Measurements from ENCODE around the gene ELMO1.

The ELMO1 gene

GRCh38 chr7:37430171-37430570, 18.5 kb downstream of the ELMO1 start:
- Histone ChIP-seq H3K9ac (ENCODE audit: low read depth, low read length) (no peak overlapping the region), H3K9me3 (ENCODE audit: control insufficient read depth, insufficient read depth, low read length) (no peaks in the 10 kb centered on the region), H3K27ac (ENCODE audit: low read depth, low read length) (no peak overlapping the region), H3K4me1 (ENCODE audit: control insufficient read depth, insufficient read depth, low read length) (no peaks in the 10 kb centered on the region), H3K4me3 (ENCODE audit: low read depth, low read length) (no peak overlapping the region), H3K27me3 (ENCODE audit: control insufficient read depth, insufficient read depth, low read length) (no peaks in the 10 kb centered on the region), H3K36me3 (ENCODE audit: control insufficient read depth, insufficient read depth, low read length) (no peaks in the 10 kb centered on the region)

GRCh38 chr7:37429435-37429791, 19.3 kb downstream of the ELMO1 start:
- no peaks in the 10 kb centered on the region for H3K36me3 ChIP-seq (ENCODE audit: control insufficient read depth, insufficient read depth, low read length)
- no peak overlapping the region for H3K4me3 ChIP-seq (ENCODE audit: low read depth, low read length)
- H3K27ac ChIP-seq (ENCODE audit: low read depth, low read length), result no peak overlapping the region
- no peaks in the 10 kb centered on the region for H3K9me3 ChIP-seq (ENCODE audit: control insufficient read depth, insufficient read depth, low read length)
- H3K4me1 ChIP-seq (ENCODE audit: control insufficient read depth, insufficient read depth, low read length), result no peaks in the 10 kb centered on the region
- no peaks in the 10 kb centered on the region for H3K27me3 ChIP-seq (ENCODE audit: control insufficient read depth, insufficient read depth, low read length)
- no peak overlapping the region for H3K9ac ChIP-seq (ENCODE audit: low read depth, low read length)

- H3K27me3 ChIP-seq (ENCODE audit: control insufficient read depth, insufficient read depth, low read length), result no peaks in the 10 kb centered on the region
- H3K9ac ChIP-seq (ENCODE audit: low read depth, low read length), result no peak overlapping the region
These were observed 19.8 kb downstream of the ELMO1 start for GRCh38 chr7:37428681-37429434.

GRCh38 chr7:37427276-37427940, 21.3 kb downstream of the ELMO1 start:
- no peaks in the 10 kb centered on the region for H3K36me3 ChIP-seq (ENCODE audit: control insufficient read depth, insufficient read depth, low read length)
- H3K27me3 ChIP-seq (ENCODE audit: control insufficient read depth, insufficient read depth, low read length), result no peaks in the 10 kb centered on the region
- no peak overlapping the region for H3K4me3 ChIP-seq (ENCODE audit: low read depth, low read length)
- no peak overlapping the region for H3K27ac ChIP-seq (ENCODE audit: low read depth, low read length)
- no peak overlapping the region for H3K9ac ChIP-seq (ENCODE audit: low read depth, low read length)
- no peaks in the 10 kb centered on the region for H3K4me1 ChIP-seq (ENCODE audit: control insufficient read depth, insufficient read depth, low read length)
- no peaks in the 10 kb centered on the region for H3K9me3 ChIP-seq (ENCODE audit: control insufficient read depth, insufficient read depth, low read length)

More at GRCh38 chr7:37428681-37429434, 19.8 kb downstream of the ELMO1 start:
- H3K36me3 ChIP-seq (ENCODE audit: control insufficient read depth, insufficient read depth, low read length), result no peaks in the 10 kb centered on the region
- no peaks in the 10 kb centered on the region for H3K4me1 ChIP-seq (ENCODE audit: control insufficient read depth, insufficient read depth, low read length)
- H3K4me3 ChIP-seq (ENCODE audit: low read depth, low read length), result no peak overlapping the region
- no peak overlapping the region for H3K27ac ChIP-seq (ENCODE audit: low read depth, low read length)
- no peaks in the 10 kb centered on the region for H3K9me3 ChIP-seq (ENCODE audit: control insufficient read depth, insufficient read depth, low read length)

- Histone ChIP-seq H3K27me3 (ENCODE audit: control insufficient read depth, insufficient read depth, low read length) (no peaks in the 10 kb centered on the region), H3K4me1 (ENCODE audit: control insufficient read depth, insufficient read depth, low read length) (no peaks in the 10 kb centered on the region), H3K9ac (ENCODE audit: low read depth, low read length) (no peak overlapping the region), H3K9me3 (ENCODE audit: control insufficient read depth, insufficient read depth, low read length) (no peaks in the 10 kb centered on the region), H3K36me3 (ENCODE audit: control insufficient read depth, insufficient read depth, low read length) (no peaks in the 10 kb centered on the region), H3K27ac (ENCODE audit: low read depth, low read length) (no peak overlapping the region), H3K4me3 (ENCODE audit: low read depth, low read length) (no peak overlapping the region)
These were observed 23.2 kb downstream of the ELMO1 start for GRCh38 chr7:37425498-37425897.

- no peak overlapping the region for H3K9ac ChIP-seq (ENCODE audit: low read depth, low read length)
- no peak overlapping the region for H3K4me3 ChIP-seq (ENCODE audit: low read depth, low read length)
- no peaks in the 10 kb centered on the region for H3K9me3 ChIP-seq (ENCODE audit: control insufficient read depth, insufficient read depth, low read length)
- no peaks in the 10 kb centered on the region for H3K27me3 ChIP-seq (ENCODE audit: control insufficient read depth, insufficient read depth, low read length)
- H3K4me1 ChIP-seq (ENCODE audit: control insufficient read depth, insufficient read depth, low read length), result no peaks in the 10 kb centered on the region
- no peak overlapping the region for H3K27ac ChIP-seq (ENCODE audit: low read depth, low read length)
- H3K36me3 ChIP-seq (ENCODE audit: control insufficient read depth, insufficient read depth, low read length), result no peaks in the 10 kb centered on the region
These were observed 23.7 kb downstream of the ELMO1 start for GRCh38 chr7:37424995-37425394.

GRCh38 chr7:37424521-37424920, 24.1 kb downstream of the ELMO1 start:
- H3K4me1 ChIP-seq (ENCODE audit: control insufficient read depth, insufficient read depth, low read length), result no peaks in the 10 kb centered on the region
- no peak overlapping the region for H3K4me3 ChIP-seq (ENCODE audit: low read depth, low read length)
- H3K27me3 ChIP-seq (ENCODE audit: control insufficient read depth, insufficient read depth, low read length), result no peaks in the 10 kb centered on the region
- H3K9ac ChIP-seq (ENCODE audit: low read depth, low read length), result no peak overlapping the region
- H3K9me3 ChIP-seq (ENCODE audit: control insufficient read depth, insufficient read depth, low read length), result no peaks in the 10 kb centered on the region
- H3K27ac ChIP-seq (ENCODE audit: low read depth, low read length), result no peak overlapping the region
- no peaks in the 10 kb centered on the region for H3K36me3 ChIP-seq (ENCODE audit: control insufficient read depth, insufficient read depth, low read length)

- Histone ChIP-seq H3K27ac (ENCODE audit: low read depth, low read length) (no peak overlapping the region), H3K4me1 (ENCODE audit: control insufficient read depth, insufficient read depth, low read length) (no peaks in the 10 kb centered on the region), H3K27me3 (ENCODE audit: control insufficient read depth, insufficient read depth, low read length) (no peaks in the 10 kb centered on the region), H3K36me3 (ENCODE audit: control insufficient read depth, insufficient read depth, low read length) (no peaks in the 10 kb centered on the region), H3K9me3 (ENCODE audit: control insufficient read depth, insufficient read depth, low read length) (no peaks in the 10 kb centered on the region), H3K4me3 (ENCODE audit: low read depth, low read length) (no peak overlapping the region), H3K9ac (ENCODE audit: low read depth, low read length) (no peak overlapping the region)
These were observed 26.7 kb downstream of the ELMO1 start for GRCh38 chr7:37421861-37422500.

GRCh38 chr7:37420946-37421695, 27.5 kb downstream of the ELMO1 start:
- H3K27me3 ChIP-seq (ENCODE audit: control insufficient read depth, insufficient read depth, low read length), result no peaks in the 10 kb centered on the region
- H3K4me1 ChIP-seq (ENCODE audit: control insufficient read depth, insufficient read depth, low read length), result no peaks in the 10 kb centered on the region; the same call in 1 of the 2 replicates
- no peaks in the 10 kb centered on the region for H3K9me3 ChIP-seq (ENCODE audit: control insufficient read depth, insufficient read depth, low read length)
- H3K4me3 ChIP-seq (ENCODE audit: low read depth, low read length), result no peak overlapping the region
- no peaks in the 10 kb centered on the region for H3K36me3 ChIP-seq (ENCODE audit: control insufficient read depth, insufficient read depth, low read length)
- no peak overlapping the region for H3K27ac ChIP-seq (ENCODE audit: low read depth, low read length)
- H3K9ac ChIP-seq (ENCODE audit: low read depth, low read length), result no peak overlapping the region

- Histone ChIP-seq H3K9ac (ENCODE audit: low read depth, low read length) (no peak overlapping the region), H3K4me1 (ENCODE audit: control insufficient read depth, insufficient read depth, low read length) (no peaks in the 10 kb centered on the region; the same call in 1 of the 2 replicates), H3K4me3 (ENCODE audit: low read depth, low read length) (no peak overlapping the region), H3K27ac (ENCODE audit: low read depth, low read length) (no peak overlapping the region), H3K27me3 (ENCODE audit: control insufficient read depth, insufficient read depth, low read length) (no peaks in the 10 kb centered on the region), H3K9me3 (ENCODE audit: control insufficient read depth, insufficient read depth, low read length) (no peaks in the 10 kb centered on the region), H3K36me3 (ENCODE audit: control insufficient read depth, insufficient read depth, low read length) (no peaks in the 10 kb centered on the region)
These were observed 29.2 kb downstream of the ELMO1 start for GRCh38 chr7:37419496-37419895.

Data from HUES48 (cell line).